ENCODE measurements around the gene CAT. TPM values are rescaled to one million over a fixed set of nuclear protein-coding genes. Genes with fewer than 3 reads are reported as not detected.

CAT gene
- total and polyA plus RNA-seq, 7 donors: 27.9 to 110 (median 83.9) TPM

DNA sequence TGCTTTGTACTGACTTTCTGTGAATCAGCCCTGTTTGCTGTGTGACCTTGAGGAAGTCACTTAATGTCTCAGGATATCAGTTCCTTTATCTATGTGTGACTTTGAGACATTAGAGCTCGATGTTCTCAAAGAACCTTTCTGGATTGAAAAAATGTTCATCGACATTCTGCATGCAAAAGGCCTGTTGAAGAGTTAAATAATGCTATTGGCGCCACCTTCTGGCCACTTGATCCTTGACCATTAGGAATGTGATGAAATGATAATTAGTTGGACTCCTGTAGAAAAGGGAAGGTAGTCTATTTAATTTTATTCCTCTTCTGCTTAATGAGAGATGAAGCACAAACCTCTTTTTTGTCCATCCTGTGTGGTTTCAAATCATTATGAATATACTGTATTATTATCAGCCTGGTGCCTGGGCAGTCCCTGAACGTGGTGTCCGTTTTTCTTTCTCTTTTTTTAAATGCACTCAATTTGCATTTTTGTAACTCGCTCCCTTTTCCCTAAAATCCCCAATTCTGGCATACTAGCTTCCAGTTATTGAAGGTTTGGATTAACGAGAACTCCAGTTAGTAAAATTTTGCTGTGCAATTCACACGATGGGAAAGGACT is 54.2 kb downstream of the CAT start:
- ATAC-seq (peak in 2 of 4 donors; percentile 64 to 80), DNase-seq (peak in 1 of 2 donors; percentile 37)
- WGBS, 3 donors: 40 to 51% (median 43%) methylated on average over 8 of the region's 8 CpGs

DNA sequence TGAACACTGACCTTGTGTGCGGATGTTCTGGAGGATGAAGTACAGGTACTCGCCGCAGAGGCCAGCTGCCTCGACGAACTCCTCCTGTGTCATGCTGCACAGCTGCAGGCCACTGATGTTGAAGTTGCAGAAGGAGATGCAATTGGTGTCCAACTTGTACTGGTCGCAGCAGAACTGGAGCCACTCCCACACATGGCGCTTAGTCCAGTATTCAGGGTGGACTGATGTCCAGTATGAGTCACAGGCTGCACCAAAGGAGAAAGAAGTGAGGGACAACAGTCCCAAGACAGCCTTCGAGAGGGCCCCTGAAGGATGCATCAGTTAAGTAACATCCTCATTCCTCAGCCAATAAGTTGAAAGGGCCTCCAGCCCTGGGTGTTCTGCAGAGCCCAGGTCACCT is 54.7 kb downstream of the CAT start:
- no peaks in the 10 kb centered on the region for H3K9me3 ChIP-seq
- H3K27ac ChIP-seq: no peak overlapping the region
- WGBS, 3 donors: 68 to 71% (median 70%) methylated on average over 8 of the region's 8 CpGs
- no peaks in the 10 kb centered on the region for H3K36me3 ChIP-seq (ENCODE audit: insufficient read depth in 1 of 2, low read depth in 1 of 2)
- DNase-seq (no peak), ATAC-seq (no peak)
- no peak overlapping the region for H3K4me3 ChIP-seq
- TF ChIP-seq, protein P1, sequence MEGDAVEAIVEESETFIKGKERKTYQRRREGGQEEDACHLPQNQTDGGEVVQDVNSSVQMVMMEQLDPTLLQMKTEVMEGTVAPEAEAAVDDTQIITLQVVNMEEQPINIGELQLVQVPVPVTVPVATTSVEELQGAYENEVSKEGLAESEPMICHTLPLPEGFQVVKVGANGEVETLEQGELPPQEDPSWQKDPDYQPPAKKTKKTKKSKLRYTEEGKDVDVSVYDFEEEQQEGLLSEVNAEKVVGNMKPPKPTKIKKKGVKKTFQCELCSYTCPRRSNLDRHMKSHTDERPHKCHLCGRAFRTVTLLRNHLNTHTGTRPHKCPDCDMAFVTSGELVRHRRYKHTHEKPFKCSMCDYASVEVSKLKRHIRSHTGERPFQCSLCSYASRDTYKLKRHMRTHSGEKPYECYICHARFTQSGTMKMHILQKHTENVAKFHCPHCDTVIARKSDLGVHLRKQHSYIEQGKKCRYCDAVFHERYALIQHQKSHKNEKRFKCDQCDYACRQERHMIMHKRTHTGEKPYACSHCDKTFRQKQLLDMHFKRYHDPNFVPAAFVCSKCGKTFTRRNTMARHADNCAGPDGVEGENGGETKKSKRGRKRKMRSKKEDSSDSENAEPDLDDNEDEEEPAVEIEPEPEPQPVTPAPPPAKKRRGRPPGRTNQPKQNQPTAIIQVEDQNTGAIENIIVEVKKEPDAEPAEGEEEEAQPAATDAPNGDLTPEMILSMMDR (IDR thresholded peaks at IDR 0.05): no peak
- no peaks in the 10 kb centered on the region for H3K27me3 ChIP-seq (ENCODE audit: insufficient read depth in 3 of 3, low read length in 2 of 3)
- intact Hi-C loops (cut with DNase I): loop anchor here (5.0 to 10.0 kb wide), 4 partner anchors 126 to 331 kb away; no protein-coding TSS in a partner anchor
- H3K4me1 ChIP-seq: no peaks in the 10 kb centered on the region

More for the DNA sequence above, 54.2 kb downstream of the CAT start:
- intact Hi-C loops (cut with DNase I): loop anchor here (5.0 to 10.0 kb wide), 4 partner anchors 126 to 331 kb away; no protein-coding TSS in a partner anchor
- no peaks in the 10 kb centered on the region for H3K9me3 ChIP-seq
- TF ChIP-seq, protein P1 (IDR thresholded peaks at IDR 0.05): peak; percentile 71
- H3K36me3 ChIP-seq (ENCODE audit: insufficient read depth in 1 of 2, low read depth in 1 of 2): no peaks in the 10 kb centered on the region
- H3K4me3 ChIP-seq: no peak overlapping the region
- no peaks in the 10 kb centered on the region for H3K27me3 ChIP-seq (ENCODE audit: insufficient read depth in 3 of 3, low read length in 2 of 3)
- H3K27ac ChIP-seq: no peak overlapping the region
- no peaks in the 10 kb centered on the region for H3K4me1 ChIP-seq

DNA sequence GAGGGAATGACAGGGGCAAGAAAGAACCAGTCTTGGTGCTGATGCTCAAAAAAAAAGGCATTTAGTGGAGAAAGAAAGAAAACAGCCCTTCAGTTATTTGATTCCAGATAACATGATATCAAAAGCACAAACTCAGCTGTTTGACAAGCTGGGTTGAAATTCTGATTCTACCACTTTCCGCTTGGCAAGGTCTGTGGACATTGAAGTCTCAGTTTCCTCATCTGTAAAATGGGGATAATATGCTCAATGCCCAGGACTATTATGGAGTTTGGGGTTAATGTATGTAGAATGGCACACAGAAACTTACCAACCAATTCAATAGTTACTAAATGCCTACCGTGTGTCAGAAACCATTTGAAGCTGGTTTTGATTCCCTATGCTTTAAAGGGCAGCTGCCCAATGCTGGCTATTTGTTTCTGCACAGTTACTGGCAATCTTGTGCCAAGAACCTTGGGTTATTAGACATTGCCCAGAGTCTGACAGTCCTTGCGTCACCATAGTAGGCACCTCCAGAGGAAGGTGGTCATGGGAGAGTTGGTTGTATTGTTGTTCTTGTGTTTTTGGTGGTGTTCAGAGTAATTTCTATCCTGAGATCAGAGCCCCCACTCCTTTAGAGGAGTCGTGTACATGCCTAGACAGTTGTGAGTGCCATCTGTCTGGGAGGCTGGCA is 55.3 kb downstream of the CAT start:
- intact Hi-C loops (cut with DNase I): loop anchor here (5.0 to 10.0 kb wide), 4 partner anchors 127 to 332 kb away; no protein-coding TSS in a partner anchor
- ATAC-seq (no peak), DNase-seq (no peak)
- no peaks in the 10 kb centered on the region for H3K36me3 ChIP-seq (ENCODE audit: insufficient read depth in 1 of 2, low read depth in 1 of 2)
- no peaks in the 10 kb centered on the region for H3K9me3 ChIP-seq
- H3K27ac ChIP-seq: no peak overlapping the region
- no peak overlapping the region for H3K4me3 ChIP-seq
- TF ChIP-seq, protein P1 (IDR thresholded peaks at IDR 0.05): no peak
- H3K4me1 ChIP-seq: no peaks in the 10 kb centered on the region
- 64 to 75% (median 64%) methylated on average over 4 of the region's 4 CpGs for WGBS, 3 donors
- H3K27me3 ChIP-seq (ENCODE audit: insufficient read depth in 3 of 3, low read length in 2 of 3): no peaks in the 10 kb centered on the region

DNA sequence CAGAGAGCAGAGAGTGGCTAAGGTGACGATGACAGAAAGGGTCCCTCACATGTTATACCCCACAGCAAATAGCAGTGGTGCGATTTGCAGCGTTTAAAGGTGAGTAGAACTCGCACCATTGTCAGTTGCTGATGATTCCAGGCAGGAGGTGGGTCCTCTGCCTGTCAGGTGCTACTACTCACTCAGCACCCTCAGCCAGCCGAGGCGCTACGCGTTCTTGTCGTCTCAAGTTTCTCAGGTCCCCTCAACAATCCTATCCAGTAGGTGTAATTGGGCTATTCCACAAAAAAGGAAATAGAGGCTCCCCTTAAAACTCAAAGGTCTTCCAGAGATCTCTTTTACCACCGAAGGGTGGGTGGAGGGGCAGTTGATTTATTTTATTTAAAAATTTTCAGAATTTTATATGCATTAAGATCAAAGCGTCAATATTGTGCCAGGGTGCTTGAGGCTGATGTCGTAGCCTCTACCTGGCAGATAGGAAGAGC is 56.5 kb downstream of the CAT start:
- H3K36me3 ChIP-seq (ENCODE audit: insufficient read depth in 1 of 2, low read depth in 1 of 2): no peaks in the 10 kb centered on the region
- no peak overlapping the region for H3K27ac ChIP-seq
- WGBS, 3 donors: 81 to 83% (median 82%) methylated on average over 12 of the region's 12 CpGs
- intact Hi-C loops (cut with DNase I): loop anchor here in 1 of 2 donors (10.0 kb wide), 1 partner anchor 320 kb away; no protein-coding TSS in a partner anchor
- H3K4me1 ChIP-seq: no peaks in the 10 kb centered on the region
- H3K27me3 ChIP-seq (ENCODE audit: insufficient read depth in 3 of 3, low read length in 2 of 3): no peaks in the 10 kb centered on the region
- TF ChIP-seq, protein P1 (IDR thresholded peaks at IDR 0.05): no peak
- no peaks in the 10 kb centered on the region for H3K9me3 ChIP-seq
- no peak overlapping the region for H3K4me3 ChIP-seq
- DNase-seq (no peak), ATAC-seq (no peak)

Measured in psoas muscle (tissue), 8 donors.